Erythroblast (primary cell): ENCODE data around the gene ZNF469.

ENCODE experiments used
- GATA1 ChIP-seq: IDR thresholded peaks from 2 replicates; pipeline ENCODE4 v1.6.1; 2011; ENCODE audit warnings: low read depth, mild to moderate bottlenecking, control low read depth, low read length, moderate library complexity
- POLR2A ChIP-seq: IDR thresholded peaks from 2 replicates; pipeline ENCODE4 v1.6.1; 2011; ENCODE audit warnings: mild to moderate bottlenecking, low read length

DNA sequence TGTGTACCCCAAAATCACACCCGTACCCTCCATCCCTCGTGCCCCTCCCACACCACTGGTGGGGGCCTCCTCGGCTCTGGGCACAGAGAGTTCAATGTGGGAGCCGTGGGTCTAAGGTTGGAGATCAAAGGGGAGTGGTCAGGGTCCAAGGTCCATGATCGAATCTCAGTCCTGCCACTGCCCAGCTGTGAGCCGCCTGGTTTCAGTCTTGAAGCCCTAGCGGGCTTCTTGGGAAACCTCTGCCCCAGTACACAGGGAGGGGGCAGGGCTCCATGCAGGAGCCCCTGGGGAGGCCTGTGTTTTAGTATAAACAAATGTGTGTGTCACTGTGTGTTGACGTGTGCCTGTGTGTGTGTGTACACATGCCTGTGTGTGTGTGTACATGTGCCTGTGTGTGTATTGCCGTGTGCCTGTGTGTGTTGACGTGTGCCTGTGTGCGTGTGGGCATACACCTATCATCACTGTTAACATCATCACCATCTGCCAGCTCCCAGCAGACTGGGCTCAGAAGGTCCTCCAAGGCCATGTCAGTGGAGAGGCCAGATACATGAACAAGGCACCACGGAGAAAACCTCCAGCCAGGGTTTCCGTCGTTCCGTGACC lies 26.5 kb upstream of the ZNF469 start:
- no peak for TF ChIP-seq POLR2A
- TF ChIP-seq GATA1 = no peak
